NCI-H2171 treated with DMSO at 0.1 percent for 48 hours (cell line): ENCODE results near the gene SAE1.

Experiments used
- DNase-seq: peaks from one replicate; lab custom pipeline; 2025; lab: John Stamatoyannopoulos, UW

Gene SAE1

DNA sequence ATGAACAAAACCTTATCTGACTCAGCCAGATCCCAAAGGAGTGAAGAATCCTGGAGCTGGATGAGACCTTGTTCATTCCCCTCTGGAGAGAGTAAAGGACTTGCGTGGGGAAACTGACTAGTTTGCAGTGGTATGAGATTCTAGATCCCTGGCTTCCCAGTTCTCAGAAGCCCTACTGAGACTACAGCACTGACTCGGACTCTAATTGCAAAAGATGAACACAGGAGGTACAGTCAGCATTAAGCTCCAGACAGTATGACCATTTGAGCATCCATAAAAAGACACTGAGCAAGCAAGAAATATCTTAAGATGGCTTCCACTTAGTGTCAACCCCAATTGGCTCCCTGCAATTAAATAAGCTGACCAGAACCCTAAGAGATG lies 23.8 kb upstream of the SAE1 start:
- DNase-seq = no peak

DNA sequence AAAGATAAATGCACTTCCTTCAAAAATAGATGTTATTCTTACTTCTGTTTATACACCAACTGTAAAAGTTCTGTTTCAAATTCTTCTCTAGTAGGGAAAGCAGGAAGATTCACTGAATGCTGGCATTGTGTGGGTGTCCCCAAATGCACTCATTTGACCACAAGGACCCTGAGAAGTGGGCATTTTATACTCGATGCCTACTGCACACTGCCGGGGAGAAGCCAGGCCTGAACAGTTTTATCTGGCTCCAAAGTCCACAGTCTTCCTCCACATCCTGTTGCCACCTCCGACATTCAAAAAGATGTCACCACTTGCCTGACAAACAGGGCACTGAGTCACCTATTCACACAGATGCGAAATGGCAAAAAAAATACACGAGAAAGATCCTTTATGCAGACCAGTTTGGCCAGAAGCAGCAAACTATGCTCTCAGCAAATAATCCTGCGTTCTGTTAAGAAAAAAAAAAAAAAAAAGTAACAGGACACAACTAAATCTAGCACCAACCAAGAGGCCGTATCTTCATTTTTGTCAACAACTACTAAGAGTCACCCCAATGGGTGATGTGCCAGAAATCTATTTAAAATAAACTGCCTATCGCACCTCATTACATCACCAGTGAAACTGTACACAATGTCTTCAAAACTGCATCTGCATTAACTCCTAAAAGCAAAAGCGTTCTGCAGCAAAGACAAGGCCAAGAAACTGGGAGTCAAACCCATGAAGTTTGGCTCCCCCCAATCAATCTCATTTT lies 23.3 kb upstream of the SAE1 start:
- DNase-seq = no peak

DNA sequence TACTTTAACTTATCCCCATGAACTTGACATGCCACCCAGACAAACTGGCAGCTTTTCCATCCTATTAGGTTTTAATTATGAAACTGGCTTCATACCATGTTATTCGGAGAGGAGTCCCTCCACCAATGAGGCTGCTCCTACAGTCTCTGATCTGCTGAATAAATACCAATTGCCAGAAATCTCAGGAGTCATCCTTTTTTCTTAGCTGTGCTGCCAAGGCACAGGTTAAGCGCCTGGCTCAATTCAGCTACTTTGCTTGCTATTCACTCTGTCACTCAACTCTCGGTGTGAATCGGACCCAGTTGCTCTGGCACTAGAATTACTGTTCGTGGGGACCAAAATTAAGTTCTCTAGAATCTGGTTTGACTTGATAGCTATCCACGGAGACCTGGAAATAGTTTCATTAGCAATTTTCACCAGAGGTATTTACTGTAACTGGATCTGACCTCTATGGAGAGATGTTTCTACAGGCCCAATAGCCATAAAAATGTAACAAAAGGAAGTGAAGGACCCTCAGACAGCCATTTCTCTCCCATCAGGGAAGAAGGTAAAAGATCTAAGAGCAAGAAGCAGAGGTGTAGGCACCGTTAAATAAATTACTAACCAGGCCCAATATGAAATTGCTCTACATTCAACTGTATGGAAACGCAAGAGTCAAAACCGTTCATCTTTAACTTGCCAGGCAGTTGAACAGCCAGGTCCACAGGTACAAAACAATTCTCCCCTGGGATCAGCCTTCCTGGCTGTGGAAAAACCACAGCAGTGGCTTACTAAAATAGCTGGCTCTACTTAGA lies 22.5 kb upstream of the SAE1 start:
- peak; percentile 18 for DNase-seq

DNA sequence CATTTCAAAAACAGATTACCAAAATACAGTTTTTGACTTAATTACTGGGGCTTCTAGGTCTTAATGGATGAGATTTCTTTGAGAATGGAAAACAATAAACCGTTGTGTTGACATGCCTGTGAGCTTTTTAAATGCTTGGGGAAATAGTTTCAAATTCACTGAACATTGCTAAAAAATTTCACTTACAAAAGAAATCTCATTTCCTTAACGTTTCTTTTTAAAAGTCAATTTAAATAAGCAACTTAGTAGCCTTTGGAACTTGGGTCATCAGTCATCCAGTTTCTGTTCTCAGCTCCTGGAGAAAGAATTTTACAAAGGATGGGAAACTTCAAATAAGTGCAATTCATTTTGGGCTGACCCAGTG lies 21.5 kb upstream of the SAE1 start:
- no peak for DNase-seq

DNA sequence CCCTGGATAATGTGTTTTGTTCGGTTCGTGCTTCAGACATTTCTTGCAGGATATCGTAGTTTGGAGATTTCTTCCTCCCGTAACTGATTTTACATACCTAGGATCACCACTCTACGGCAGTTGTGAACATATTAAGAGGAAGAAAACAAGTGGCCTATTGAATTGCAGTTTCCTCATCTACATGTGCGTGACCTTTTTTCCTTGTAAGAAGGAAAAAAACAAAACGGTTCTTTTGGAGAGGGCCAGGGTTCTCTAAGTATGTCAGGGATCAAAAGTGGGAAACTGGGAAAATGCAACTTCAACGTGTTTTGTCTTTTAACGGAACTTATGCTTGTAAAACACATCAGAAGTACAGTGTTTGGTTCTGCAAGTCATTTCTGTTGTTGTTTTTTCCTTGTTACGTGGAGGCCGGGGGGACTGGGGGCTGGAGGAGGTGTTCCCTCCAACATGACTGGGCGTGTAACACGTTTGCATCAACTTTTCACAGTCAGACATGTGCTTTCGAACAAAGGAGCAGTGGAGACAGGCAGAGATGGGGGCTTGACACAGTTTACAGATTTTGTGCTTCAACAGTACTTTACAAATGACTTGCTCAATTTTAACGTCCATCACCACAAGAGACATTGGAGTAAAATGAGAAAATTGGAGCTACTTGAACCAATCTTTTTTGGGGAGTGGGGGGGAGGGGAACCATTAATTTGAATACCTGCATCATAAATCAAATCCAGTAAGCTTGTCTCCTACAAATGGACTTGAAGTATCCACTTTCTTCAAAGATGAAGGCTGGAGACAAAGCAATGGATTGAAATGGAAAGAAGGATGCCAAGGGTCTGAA lies 20.9 kb upstream of the SAE1 start:
- peak; percentile 20 for DNase-seq

DNA sequence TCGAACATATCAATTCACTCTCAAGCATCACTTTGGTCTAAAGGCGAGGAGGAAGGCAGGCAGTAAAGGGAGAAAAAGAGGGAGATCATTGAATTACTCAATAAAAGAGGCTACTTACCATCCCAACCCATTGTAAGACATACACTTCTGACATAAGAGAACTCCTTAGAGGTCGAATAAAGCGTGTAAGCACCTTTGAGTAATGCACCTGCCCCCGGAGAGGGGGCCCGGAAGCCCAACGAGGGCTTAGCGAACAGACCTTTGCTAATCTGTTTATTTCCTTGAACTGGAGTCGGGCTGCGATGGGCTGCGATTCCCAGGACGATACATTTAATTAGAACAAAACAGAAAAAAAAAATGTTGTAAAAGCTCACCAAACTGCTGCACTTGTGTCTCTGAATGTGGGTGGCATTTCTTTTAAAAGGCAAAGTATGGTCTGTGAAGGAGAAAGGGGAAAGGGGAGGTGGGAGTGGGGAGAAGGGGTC lies 20.1 kb upstream of the SAE1 start:
- peak; percentile 21 for DNase-seq

DNA sequence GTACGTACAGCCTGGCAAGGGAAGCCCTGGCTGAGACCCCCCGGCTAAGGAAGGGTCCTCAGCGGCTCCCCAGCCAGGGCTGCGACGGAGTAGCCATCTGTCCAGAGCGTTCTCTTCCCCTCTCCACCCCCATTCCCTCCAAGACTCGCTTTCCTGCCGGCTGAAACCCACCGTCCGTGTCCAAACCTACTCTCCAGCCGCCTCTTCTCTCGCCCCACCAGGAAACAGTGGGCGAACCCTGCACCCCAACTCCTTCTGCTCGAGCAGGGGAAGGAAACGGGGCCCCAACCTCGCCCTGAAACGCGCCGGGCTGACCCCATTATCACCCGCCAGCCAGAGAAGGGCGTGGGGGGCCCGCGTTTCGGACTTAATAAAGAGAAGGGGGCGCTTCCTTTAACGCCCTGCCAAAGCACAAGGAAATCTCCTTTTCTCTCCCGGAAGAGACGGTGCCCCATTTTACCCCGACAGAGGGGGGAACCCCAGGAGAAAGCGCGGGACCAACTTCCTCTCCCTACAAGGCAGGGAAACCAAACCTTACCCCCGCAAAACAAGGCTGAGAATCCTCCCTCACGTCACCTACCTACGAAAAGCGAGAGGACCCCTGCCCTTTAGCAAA lies 19.5 kb upstream of the SAE1 start:
- no peak for DNase-seq

DNA sequence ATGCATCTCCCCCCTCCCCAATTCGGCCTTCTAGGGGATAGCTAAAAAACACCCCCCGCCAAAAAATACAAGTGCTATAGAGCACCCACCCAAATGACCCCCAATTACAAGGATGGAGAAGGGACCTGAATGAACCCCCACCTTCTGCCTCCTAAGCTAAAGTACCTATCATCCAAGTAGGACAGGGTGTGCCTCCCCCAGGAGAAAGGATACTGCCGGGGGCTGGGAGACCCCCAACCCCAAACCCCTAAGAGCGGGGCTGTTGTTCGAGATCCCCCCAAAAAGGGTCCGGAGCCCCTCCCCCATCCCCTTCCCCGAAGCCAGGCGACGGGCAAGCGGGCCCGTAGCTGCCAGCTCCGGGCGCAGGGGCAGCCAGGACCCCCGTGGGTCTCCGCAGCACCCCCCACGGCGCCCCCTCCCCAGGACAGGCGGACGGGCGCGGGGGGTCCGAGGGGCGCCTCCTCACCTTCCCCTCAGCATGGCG lies 18.9 kb upstream of the SAE1 start:
- no peak for DNase-seq

DNA sequence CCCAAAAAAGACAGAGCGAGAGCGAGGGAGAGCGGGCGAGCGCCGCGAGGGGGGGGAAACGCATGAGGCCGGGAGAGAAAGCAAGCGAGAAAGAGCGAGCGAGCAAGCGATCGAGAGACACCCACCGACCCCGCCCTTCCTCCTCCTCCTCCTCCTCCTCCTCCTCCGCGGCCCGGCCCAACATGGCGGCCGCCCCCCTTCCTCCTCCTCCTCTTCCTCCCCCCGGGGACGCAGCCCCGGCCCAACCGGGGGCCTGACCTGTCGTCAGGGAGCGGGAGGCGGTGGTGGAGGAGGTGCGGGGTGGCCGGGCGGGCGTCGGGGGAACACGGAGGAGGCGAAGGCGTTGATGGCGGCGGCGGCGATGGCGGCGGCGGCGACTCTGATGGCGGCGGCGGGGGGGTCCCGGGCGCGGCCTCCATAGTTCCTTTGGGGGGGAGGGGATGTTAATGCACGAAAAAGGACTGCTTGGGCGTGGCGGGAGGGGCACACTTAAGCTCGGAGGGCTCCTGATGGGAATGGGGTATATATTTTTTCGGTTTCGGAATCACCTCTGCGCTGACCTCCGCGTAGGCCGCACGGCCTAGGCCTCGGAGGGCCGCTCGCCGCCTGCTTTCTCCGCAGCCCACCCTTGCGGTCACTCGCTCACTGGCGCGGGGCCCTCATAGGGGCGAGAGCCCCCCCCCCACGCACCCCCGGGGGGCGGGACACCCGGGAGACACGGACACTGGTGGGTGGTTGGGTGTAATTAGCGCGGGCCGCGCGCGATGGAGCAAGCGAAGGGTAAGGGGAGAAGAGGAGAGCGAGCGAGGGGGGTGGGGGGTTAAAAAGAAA lies 18.3 kb upstream of the SAE1 start:
- peak; percentile 72 for DNase-seq

DNA sequence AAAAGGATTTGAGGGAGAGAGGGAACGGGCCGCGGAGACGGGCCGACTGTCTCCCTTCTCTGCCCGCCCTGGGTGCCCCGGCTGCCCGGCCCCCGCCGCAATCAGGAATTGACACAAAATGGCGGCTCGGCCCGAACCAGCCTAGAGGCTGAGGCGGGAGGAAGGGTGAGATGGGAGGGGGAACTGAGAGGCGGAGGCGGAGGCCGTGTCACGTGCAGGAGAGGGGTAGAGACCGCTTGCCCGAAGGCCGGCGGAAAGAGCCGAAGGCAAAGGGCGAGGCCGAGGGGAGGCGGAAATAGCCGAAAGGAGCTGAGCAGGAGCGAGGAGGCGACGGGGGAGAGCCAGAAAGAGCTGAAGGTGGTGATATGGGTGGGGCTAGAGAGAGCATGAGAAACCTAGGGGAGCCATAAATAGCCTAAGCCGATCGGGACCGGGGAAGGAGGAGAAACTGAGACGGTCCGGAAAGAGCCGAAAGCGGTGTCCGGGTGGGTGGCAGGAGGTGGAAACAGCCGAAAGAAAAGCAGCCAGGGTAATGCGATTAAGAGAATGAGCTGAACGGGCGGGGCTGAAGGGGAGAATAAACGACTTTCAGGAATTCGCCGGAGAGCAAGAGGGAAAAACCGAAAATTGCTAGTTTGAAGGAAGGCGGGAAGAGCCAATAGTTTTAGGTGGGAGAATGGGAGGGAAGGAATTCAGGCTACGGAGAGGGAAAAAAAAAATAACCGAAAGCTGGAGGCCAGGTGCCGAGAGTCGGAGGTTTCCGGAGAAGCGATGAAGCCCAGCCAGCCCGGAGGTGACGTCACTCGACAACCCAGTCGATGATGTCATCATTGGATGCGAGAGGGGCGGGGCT lies 17.4 kb upstream of the SAE1 start, which contains the start of gene ZC3H4:
TSS of gene ZC3H4 (minus strand) at position 780 of the 853 bp plus-strand sequence. CDS start 1,192 bp downstream, outside the sequence.
- peak; percentile 99 for DNase-seq

DNA sequence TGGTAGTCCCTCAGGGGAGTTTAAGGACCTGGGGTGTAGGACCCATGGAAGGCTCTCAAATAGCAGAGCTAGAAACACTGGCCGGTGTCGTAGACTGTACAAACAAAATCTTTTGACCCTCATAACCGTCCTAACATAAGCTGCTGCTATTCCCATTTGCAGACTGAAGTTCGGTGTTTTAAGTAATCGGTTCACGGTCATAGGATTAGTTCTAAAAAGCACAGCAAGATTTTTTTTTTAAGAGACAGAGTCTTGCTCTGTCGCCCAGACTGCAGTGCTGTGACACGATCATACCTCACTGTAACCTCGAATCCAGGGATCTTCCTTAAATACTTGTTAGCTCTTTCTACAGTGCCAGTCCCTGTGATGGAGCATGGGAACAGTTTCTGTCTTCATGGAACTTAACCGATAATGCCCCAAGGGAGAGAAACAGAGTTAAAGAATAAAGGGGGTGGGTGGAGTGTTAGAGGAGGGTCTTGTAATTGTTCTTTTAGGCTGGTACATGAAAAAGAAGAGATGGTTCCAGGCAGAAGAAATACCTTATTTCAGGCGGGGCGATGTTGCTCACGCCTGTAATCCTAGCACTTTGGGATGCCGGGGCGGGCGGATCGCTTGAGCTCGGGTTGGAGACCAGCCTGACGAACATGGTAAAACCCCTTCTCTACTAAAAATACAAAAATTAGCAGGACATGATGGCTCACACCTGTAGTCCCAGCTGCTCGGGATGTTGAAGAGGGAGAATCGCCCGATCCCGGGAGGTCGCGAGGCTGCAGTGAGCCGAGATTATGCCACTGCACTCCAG lies 16.6 kb upstream of the SAE1 start:
- DNase-seq = peak; percentile 58

DNA sequence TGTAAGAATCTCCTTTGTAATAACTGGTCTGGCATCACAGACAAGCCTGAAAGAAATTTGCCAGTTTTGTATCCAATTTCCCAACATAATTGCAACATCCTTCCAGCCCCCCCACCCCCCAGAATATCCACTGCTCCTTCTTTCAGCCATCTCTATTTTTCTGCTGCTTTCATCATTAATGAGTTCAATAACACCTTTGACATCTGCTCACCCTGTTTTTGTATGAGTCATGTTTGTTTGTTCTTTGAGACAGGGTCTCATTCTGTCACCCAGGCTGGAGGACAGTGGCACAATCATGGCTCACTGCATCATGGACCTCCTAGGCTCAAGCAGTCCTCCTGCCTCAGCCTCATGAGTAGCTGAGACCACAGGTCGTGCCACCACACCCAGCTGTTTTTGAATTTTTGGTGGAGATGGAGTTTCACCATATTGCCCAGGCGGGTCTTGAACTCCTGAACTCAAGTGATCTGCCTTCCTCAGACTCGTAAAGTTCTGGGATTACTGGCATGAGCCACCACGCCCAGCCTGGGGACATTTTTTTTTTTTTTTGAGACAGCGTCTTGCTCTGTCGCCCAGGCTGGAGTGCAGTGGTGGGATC lies 10.1 kb upstream of the SAE1 start:
- DNase-seq = no peak

DNA sequence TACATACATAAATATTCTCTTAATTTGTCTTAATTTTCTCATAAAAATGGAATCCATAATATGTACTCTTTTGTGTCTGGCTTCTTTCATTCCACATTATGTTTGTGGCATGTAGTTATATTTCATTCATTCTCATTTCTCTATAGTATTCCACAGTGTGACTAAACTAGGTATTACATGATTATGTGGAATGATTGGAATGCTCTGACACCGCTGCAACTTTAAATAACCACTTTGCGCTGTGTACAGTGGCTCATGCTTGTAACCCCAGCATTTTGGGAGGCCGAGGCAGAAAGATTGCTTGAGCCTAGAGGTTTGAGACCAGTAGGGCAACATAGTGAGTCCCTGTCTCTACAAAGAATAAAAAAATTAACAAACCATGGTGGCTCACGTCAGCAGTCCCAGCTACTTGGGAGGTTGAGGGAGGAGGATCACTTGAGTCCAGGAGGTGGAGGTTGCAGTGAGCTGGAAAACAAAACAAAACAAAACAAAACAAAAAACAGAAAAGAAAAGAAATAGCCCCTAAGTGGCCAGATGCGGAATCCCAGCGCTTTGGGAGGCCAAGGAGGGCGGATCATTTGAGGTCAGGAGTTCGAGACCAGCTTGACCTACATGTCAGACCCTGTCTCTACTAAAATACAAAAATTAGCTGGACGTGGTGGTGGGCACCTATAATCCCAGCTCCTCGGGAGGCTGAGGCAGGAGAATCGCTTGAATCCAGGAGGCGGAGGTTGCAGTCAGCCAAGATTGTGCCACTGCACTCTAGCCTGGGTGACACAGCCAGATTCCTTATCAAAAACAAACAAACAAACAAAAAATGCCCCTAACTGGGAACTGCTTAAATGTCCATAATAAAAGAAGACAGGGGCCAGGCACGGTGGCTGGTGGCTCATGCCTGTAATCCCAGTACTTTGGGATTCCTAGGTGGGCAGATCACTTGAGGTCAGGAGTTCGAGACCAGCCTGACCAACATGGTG lies 8.0 kb upstream of the SAE1 start:
- no peak for DNase-seq

DNA sequence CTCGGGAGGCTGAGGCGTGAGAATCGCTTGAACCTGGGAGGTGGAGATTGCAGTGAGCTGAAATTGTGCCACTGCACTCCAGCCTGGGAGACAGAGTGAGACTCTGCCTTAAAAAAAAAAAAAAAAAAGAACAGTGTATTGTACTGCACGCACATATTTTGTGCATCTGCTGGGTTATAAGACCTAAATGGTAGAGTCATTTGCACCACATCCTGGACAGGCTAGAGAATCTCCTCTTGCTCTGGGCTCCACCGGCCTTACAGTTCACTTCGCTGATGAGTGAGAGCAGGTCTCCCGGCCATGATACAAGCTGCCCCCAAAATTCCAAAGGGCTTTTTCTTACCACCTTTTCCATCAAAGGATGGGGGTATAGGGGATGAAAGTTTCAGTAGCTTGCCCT lies 7.2 kb upstream of the SAE1 start:
- DNase-seq = no peak

DNA sequence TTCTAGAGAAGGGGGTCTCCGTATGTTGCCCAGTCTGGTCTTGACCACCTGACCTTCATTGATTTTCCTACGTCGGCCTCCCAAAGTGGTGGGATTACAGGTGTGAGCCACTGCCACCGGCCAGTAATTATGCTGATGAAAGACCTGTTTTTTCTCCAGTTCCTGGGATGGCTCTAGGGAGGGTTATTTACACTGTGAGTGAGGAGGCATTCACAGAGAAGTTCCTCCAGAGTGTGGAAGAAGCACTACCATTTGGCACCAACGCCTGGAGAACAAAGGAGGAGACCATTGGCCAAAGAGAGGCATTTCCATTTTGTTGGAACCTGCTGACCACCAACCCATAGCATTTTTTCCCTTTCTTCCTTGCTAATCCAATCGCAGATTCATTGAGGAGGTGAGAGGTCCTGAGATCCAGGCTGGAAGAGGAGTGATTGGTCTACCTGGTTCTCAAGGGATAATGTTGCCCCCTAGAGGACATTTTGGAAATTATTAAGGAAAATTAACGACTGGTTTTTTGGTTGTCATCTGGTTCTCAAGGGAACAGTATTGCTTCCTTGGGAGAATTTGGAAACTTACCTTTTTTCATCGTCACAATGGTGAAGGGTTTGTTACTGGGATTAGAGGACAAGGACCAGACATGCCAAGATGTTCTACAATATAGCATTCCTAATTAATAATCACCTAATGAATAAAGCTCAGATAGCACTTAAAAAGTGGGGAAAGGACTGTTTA lies 5.5 kb upstream of the SAE1 start:
- peak; percentile 74 for DNase-seq

DNA sequence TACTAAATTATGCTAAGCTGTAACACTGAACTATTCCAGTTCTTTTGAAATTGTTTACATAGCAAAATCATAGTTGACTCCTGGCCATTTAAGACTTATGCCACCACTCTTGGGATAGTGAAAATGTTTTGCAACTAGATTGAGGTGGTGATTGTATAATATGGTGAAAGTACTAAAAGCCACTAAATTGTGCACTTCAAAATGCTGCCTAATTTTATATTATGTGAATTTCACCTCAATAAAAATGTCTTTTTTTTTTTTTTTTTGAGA lies 5.0 kb upstream of the SAE1 start:
- no peak for DNase-seq

DNA sequence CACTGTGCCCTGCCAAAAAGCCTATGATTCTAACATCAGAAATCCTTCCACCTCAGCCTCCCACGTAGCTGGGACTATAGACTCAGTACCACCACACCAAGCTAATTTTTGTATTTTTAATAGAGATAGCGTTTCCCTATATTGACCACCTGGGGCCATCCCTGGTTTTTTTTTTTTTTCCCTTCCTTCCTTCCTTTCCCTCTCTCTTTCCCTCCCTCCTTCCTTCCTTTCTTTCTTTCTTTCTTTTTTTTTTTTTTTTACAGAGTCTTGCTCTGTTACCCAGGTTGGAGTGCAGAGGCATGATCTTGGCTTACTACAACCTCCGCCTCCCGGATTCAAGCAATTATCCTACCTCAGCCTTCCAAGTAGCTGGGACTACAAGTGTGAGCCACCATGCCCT lies 1.1 kb upstream of the SAE1 start:
- DNase-seq = no peak
